Measurements from ENCODE around the gene VSIR.
A peak's percentile ranks its signal among the peaks of the same experiment; 100 is the strongest.

Gene VSIR

DNA sequence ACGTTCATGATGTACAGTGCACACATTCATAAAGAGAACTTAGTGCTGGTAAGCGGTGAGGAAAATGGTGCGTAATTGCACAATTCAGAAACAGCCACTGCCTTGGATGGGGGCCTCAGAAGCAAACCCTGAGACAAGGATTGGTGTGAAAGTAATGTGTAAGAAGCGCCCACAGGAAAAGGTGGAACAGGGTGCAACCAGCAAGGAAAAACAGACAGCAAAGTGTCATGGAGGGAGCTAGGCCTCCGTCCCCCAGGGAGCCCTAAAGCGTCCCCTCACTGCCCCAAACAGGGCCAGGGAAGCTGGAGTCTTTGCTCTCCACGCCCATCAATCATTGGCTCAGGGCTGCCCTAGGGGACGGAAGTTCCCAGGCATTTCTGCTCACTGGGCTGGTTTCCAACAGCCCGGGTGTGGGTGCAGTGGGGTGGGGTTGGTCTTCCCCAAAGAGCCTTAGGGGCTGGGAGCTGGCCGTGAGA is 44.1 kb downstream of the VSIR start:
- no peak overlapping the region for H3K4me3 Mint-ChIP-seq
- no peaks in the 10 kb centered on the region for H3K36me3 Mint-ChIP-seq (ENCODE audit: low read depth)
- H3K4me1 Mint-ChIP-seq (ENCODE audit: low read depth): peaks cover 97% of the 10 kb centered on the region
- peak overlapping the region; percentile 98 for H3K27ac Mint-ChIP-seq
- no peaks in the 10 kb centered on the region for H3K27me3 Mint-ChIP-seq
- no peaks in the 10 kb centered on the region for H3K9me3 Mint-ChIP-seq
- DNase-seq: peak; percentile 40

DNA sequence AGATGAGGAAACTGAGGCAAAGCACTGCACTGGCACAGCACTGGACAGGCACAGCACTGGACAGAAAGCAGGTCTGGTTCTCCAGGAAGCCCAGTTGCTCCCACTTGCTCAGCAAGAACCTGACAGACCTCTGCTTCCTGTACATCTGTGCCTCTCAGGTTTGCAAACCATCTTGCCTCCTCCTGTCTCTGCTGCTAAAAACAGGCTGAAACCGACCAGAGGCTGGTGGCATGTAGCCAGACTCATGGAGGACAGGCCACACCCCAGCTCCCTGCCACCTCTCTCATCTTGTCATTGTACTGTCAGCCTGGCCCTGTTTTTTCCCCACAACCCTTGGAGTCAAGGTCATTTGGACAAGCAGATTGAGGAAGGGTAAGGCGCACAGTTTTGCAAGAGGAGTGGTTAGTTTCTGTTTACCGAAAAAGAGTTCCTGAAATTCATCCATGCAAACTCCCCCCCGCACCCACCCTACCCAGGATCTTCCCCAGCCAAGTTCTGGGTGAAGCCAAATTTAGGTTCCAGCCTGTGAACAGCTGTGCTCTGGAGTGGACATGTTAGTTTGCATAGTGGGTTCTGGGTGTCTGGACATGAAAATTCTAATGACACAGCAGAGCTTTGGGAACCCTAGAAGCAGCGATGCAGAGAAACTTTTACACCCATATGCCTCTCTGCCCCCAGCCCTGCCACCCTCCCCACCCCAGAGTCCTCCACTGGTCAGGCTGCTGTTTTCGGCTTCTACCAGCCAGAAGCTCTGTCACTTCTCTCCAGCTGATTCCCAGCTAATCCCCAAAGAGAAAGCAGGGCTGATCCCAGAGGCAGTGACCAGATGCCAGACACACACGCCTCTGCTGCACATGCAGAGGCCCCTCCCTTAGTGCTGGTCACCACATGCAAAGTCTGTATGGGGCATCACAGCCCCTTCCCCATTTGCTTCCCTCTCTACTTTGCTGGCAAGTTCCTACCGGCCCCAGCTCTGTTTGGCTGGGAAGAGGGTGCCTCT is 45.3 kb downstream of the VSIR start:
- no peaks in the 10 kb centered on the region for H3K9me3 Mint-ChIP-seq
- no peaks in the 10 kb centered on the region for H3K36me3 Mint-ChIP-seq (ENCODE audit: low read depth)
- peak overlapping the region; percentile 98 for H3K27ac Mint-ChIP-seq
- H3K27me3 Mint-ChIP-seq: no peaks in the 10 kb centered on the region
- peak overlapping the region; percentile 64 for H3K4me3 Mint-ChIP-seq
- peaks cover 97% of the 10 kb centered on the region for H3K4me1 Mint-ChIP-seq (ENCODE audit: low read depth)
- peak; percentile 49 for DNase-seq

DNA sequence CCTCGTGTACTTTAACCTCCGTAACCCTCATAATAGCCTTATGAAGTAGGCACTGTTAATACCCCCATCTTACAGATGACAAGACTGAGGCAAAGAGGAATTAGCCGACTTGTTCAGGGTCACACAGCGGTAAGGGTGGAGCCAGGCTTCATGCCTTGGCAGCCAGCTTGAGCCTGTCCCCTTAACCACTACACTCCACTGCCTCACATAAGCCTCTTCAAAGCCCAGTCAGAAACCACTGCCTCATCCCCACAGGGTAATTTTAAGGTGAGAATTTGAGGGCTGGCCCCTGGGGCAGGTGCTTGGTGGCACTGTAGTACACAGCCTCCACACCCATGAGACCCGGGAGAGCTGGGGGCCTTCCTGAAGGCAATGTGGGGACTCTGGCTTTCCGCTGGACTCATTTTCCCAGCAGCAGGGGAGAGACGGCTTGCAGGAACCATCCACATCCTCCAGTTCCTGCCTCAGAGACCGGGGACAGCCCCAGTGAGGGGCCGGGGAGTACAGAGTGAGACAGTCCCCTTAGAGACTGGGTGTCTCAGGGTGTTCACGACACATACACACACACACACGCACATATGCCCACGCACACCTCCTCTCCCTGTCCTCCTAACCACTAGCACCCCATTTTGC is 46.1 kb downstream of the VSIR start:
- Mint-ChIP-seq H3K4me1 (ENCODE audit: low read depth) (peaks cover 96% of the 10 kb centered on the region), H3K4me3 (peak overlapping the region; percentile 64), H3K36me3 (ENCODE audit: low read depth) (no peaks in the 10 kb centered on the region), H3K27me3 (no peaks in the 10 kb centered on the region), H3K9me3 (no peaks in the 10 kb centered on the region), H3K27ac (peak overlapping the region; percentile 98)
- peak; percentile 80 for DNase-seq

DNA sequence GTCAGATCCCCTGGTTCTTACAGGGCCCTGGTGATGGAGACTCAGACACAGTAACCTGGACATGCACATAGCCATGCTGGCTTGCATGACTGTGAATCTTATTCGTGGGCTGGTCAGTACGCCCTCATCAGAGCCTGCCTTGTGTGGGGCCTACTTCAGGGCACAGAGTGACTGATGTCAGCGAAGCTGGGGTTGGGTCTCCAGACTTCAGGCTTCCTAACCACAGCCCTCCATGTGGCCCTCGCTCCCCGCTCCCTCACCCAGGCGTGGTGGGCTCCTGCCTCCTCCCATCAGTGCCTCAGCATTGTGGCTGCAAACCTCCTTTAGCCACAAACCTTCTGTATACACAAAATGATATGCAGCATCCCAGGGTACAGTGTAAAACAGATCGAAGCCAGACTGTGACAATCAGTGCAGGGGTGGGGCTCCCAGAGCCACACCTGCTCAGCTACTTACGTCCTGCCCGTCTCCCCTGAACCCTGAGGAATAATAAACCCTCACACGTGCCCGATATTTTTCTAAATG is 46.7 kb downstream of the VSIR start:
- peaks cover 92% of the 10 kb centered on the region for H3K4me1 Mint-ChIP-seq (ENCODE audit: low read depth)
- DNase-seq: no peak
- peak overlapping the region; percentile 64 for H3K4me3 Mint-ChIP-seq
- H3K9me3 Mint-ChIP-seq: no peaks in the 10 kb centered on the region
- no peaks in the 10 kb centered on the region for H3K36me3 Mint-ChIP-seq (ENCODE audit: low read depth)
- H3K27ac Mint-ChIP-seq: peak overlapping the region; percentile 98
- no peaks in the 10 kb centered on the region for H3K27me3 Mint-ChIP-seq

DNA sequence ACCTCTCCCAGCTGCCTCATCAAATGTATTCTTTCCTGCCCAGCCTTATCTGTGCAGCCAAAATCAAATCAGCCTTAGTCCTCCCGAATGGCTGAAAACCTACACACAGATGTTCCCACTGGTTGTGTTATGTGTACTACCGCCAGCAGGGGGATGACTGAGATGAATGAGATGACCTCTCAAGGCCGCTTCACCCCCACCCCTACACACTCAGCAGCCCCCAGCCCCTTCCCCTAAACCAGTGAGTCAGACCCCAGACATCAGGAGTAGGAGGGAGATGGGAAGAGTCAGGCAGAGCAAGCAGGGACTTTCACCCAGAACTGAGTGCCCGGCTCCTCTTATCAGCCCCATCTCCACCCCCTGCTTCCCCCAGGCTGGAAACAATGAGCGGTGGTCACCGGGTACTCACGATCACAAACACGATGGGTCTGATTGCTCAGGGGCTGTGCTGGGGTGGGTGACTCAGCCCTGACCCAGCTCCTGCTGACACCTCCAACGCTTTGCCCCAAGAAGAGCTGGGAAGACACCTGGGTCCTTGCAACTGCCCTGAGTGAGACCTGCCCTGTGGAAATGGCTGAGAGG is 47.2 kb downstream of the VSIR start:
- no peaks in the 10 kb centered on the region for H3K9me3 Mint-ChIP-seq
- H3K4me1 Mint-ChIP-seq (ENCODE audit: low read depth): peaks cover 87% of the 10 kb centered on the region
- H3K27me3 Mint-ChIP-seq: no peaks in the 10 kb centered on the region
- H3K36me3 Mint-ChIP-seq (ENCODE audit: low read depth): no peaks in the 10 kb centered on the region
- peak; percentile 85 for DNase-seq
- peak overlapping the region; percentile 98 for H3K27ac Mint-ChIP-seq
- peak overlapping the region; percentile 64 for H3K4me3 Mint-ChIP-seq

DNA sequence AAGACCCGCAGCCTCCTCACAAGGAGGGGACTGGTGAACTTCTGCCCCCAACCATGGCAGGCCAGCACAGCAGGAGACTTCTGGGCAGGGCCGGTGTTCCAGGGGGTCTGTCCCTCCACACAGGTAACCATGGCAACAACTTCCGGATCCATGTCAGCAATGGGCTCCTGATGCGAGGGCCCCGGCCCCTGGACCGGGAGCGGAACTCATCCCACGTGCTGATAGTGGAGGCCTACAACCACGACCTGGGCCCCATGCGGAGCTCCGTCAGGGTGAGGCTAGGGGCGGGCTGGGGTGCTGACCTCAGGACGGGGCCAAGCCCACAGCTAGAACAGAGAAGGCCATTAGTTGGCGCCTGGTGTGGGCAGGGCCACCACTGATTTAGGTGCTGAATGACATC is 48.1 kb downstream of the VSIR start:
- Mint-ChIP-seq H3K9me3 (no peaks in the 10 kb centered on the region), H3K27me3 (no peaks in the 10 kb centered on the region), H3K4me3 (no peak overlapping the region), H3K4me1 (ENCODE audit: low read depth) (peaks cover 85% of the 10 kb centered on the region), H3K27ac (peak overlapping the region; percentile 98), H3K36me3 (ENCODE audit: low read depth) (no peaks in the 10 kb centered on the region)
- peak; percentile 51 for DNase-seq

DNA sequence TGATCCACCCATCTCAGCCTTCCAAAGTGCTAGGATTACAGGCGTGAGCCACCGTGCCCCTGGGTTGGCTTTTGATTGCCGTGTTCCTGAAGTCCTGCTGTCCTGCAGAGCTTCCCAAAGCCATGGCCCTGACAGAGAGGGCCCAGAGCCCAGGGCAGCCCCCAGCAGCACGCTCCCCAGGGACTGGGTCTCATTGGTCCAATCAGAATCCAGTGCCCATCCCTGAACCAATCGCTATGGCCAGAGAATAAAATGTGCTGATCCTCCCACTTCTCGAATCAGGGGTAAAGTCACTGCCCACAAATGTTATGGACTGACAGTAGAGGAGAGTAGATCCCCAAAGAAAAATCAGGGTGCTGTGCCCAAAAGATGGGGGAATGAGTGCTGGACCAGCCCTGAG is 48.8 kb downstream of the VSIR start:
- Mint-ChIP-seq H3K4me1 (ENCODE audit: low read depth) (peaks cover 80% of the 10 kb centered on the region), H3K27ac (peak overlapping the region; percentile 98), H3K9me3 (no peaks in the 10 kb centered on the region)

DNA sequence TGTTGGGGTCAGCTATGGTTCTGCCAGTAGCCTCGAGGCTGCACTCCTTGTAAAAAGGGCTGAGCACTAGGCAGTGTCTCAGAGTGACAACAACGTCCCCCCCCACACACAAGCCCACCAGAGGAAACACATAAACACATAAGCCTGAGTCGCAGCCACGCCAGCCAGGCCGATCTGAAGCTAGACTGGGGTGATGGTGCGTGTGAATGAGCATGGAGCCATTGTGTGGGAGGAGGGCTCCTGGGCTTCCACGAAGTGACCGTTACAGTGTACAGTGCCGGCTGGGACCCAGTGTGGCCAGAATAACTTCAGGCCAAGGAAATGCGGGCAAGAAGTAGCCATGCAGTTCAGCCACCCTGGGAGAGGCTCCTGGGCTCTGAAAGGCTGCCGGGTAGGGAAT is 50.0 kb downstream of the VSIR start:
- no peak overlapping the region for H3K4me3 Mint-ChIP-seq
- peak overlapping the region; percentile 98 for H3K27ac Mint-ChIP-seq
- peaks cover 68% of the 10 kb centered on the region for H3K4me1 Mint-ChIP-seq (ENCODE audit: low read depth)
- no peaks in the 10 kb centered on the region for H3K36me3 Mint-ChIP-seq (ENCODE audit: low read depth)
- DNase-seq: no peak
- H3K27me3 Mint-ChIP-seq: no peaks in the 10 kb centered on the region
- no peaks in the 10 kb centered on the region for H3K9me3 Mint-ChIP-seq

More for the DNA sequence above, 48.8 kb downstream of the VSIR start:
- no peaks in the 10 kb centered on the region for H3K36me3 Mint-ChIP-seq (ENCODE audit: low read depth)
- no peak for DNase-seq
- no peaks in the 10 kb centered on the region for H3K27me3 Mint-ChIP-seq
- H3K4me3 Mint-ChIP-seq: peak overlapping the region; percentile 16

DNA sequence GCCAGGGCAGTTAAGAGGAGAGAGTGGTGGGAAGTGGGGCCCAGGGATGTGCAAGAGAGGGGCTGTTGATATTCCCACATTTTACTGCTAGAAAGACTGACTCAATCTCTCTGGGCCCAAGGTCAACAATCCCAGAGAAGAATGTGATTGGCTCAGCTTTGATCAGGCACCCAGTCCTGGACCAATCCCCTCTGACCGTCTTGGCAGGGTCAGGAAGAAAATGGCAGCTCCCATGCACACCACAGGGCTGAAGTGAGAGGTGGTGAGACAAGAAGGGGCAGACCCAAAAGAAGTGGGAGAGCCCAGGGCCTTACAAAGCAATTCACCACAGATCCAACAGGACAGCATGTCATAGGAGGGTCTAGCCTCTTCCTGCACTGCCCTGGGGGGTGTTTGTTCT is 50.5 kb downstream of the VSIR start:
- H3K27me3 Mint-ChIP-seq: no peaks in the 10 kb centered on the region
- peak overlapping the region; percentile 98 for H3K27ac Mint-ChIP-seq
- DNase-seq: no peak
- peaks cover 63% of the 10 kb centered on the region for H3K4me1 Mint-ChIP-seq (ENCODE audit: low read depth)
- no peak overlapping the region for H3K4me3 Mint-ChIP-seq
- no peaks in the 10 kb centered on the region for H3K9me3 Mint-ChIP-seq
- H3K36me3 Mint-ChIP-seq (ENCODE audit: low read depth): no peaks in the 10 kb centered on the region

DNA sequence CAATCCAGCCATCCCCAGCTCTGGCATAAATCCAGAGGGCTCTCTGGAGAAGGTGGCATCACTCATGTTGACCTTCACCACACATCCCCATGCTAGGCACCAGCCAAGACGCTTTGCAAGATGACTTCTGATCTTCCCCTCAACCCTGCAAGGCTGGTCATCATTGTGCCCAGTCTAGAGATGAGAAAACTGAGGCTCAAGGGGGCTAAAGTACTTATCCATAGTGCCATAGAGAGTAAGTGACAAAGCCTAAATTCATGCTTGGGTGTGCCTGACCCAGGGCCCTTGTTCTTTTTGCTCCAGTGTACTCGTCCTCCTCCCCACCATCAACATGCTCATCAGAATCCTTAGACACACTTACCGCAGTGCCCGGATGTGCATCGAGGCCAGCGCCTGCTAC is 52.0 kb downstream of the VSIR start:
- Mint-ChIP-seq H3K9me3 (no peaks in the 10 kb centered on the region), H3K27me3 (no peaks in the 10 kb centered on the region), H3K36me3 (ENCODE audit: low read depth) (no peaks in the 10 kb centered on the region), H3K27ac (peak overlapping the region; percentile 7), H3K4me1 (ENCODE audit: low read depth) (peaks cover 53% of the 10 kb centered on the region), H3K4me3 (no peak overlapping the region)
- DNase-seq: no peak

DNA sequence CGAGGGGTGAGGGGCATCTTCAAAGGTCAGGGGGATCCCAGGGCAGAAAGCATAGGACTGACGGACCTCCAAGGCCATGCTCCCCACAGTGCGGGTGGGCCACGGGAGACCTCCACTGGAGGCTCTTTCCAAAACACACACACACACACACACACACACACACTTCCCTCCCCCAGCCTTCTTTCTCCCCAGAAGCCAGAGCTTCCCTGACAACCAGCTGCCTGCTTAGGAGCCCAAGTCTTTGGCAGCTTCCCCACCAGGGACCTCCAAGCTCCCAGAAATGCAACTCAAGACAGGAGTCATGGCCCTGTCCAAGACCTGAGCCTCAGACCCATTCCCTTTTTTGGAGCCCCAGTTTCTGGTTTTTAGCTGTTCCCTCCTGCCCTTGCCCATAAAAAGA is 53.0 kb downstream of the VSIR start:
- Mint-ChIP-seq H3K4me1 (ENCODE audit: low read depth) (peaks cover 52% of the 10 kb centered on the region), H3K27ac (peak overlapping the region; percentile 70), H3K4me3 (no peak overlapping the region), H3K9me3 (no peaks in the 10 kb centered on the region), H3K27me3 (no peaks in the 10 kb centered on the region), H3K36me3 (ENCODE audit: low read depth) (no peaks in the 10 kb centered on the region)
- no peak for DNase-seq

DNA sequence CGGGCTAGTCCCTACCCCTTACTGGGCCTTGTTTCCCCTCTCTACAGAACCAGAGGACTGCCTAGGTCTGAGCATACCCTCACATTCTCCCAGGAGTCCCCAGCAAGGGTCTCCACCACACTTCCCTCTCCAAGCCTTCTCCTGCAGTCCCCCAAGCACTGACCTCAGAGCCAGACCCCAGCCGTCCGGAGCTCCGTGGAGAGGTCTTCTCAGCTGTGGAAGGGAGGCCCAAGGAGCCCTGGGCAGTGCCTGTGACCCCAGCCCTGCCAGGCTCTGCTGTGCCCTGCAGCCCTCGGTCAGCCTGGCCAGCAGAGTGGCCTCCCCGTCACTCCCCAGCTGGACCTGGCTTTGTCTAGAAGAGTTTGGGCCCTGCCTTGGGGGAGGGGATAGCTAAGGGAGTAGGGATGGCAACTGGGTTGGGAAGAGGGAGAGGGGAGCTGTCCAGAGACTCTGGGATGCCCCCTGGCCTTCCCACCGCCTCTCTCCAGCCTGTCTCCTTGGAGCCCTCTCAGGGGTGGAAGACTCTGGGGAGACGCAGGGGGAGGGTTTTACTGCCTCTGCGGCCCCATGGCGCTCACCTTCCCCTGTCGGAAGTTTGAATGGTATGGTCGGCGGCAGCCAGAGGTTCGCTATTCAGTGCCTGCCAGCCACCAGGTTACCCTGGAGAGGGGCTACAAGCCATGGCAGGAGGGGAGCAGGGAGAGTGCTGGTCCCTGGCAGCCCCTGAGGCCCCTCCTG is 53.7 kb downstream of the VSIR start, which contains the start of gene C10orf105:
Gene C10orf105, minus strand, starts transcription at position 315 of the 738 bp plus-strand sequence. CDS start 3,441 bp downstream, outside the sequence.
- peaks cover 50% of the 10 kb centered on the region for H3K4me1 Mint-ChIP-seq (ENCODE audit: low read depth)
- no peaks in the 10 kb centered on the region for H3K9me3 Mint-ChIP-seq
- H3K27ac Mint-ChIP-seq: peak within 1 kb of the TSS; percentile 70
- H3K36me3 Mint-ChIP-seq (ENCODE audit: low read depth): no peaks in the 10 kb centered on the region
- H3K4me3 Mint-ChIP-seq: no peak within 1 kb of the TSS
- DNase-seq: no peak
- no peaks in the 10 kb centered on the region for H3K27me3 Mint-ChIP-seq

DNA sequence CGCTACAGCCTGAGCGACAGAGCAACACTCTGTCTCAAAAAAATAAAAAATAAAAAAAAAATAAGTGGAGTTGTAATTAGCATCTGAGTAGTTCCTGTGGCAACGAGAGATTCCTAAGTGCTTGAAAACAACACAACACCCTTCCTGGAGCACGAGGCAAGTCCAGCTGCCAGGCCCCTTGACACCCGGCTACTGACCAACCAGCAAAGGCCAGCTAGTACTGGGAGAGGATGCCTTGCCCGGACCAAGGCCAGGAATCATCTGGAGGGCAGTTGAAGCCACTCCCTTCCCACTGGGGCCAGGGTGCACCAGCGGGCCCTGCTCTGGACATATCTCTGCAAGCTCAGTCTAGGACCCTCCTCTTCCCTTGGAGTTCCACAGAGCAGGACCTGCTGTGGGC is 54.3 kb downstream of the VSIR start:
- Mint-ChIP-seq H3K27me3 (no peaks in the 10 kb centered on the region), H3K27ac (peak overlapping the region; percentile 50), H3K4me1 (ENCODE audit: low read depth) (peaks cover 50% of the 10 kb centered on the region), H3K4me3 (no peak overlapping the region), H3K36me3 (ENCODE audit: low read depth) (no peaks in the 10 kb centered on the region), H3K9me3 (no peaks in the 10 kb centered on the region)
- no peak for DNase-seq
